ENCODE data around the gene FNTB.
"Not testable (repeated sequence)": the region's sequence is repeated elsewhere in the genome, so short reads cannot be mapped to it uniquely, and the experiment has no call there.

Gene FNTB

GRCh38 chr14:65028937-65029336 is 42.2 kb downstream of the FNTB start:
- Mint-ChIP-seq H3K27me3 (ENCODE audit: low read depth) (no peaks in the 10 kb centered on the region), H3K36me3 (ENCODE audit: low read depth) (peaks cover 27% of the 10 kb centered on the region), H3K4me3 (no peak overlapping the region), H3K4me1 (ENCODE audit: low read depth) (no peaks in the 10 kb centered on the region), H3K27ac (no peak overlapping the region), H3K9me3 (no peaks in the 10 kb centered on the region)
- DNase-seq (ENCODE audit: low spot score): no peak

GRCh38 chr14:65031321-65031720 is 44.6 kb downstream of the FNTB start:
- peaks cover 33% of the 10 kb centered on the region for H3K36me3 Mint-ChIP-seq (ENCODE audit: low read depth)
- not testable (repeated sequence) for H3K27me3 Mint-ChIP-seq (ENCODE audit: low read depth); H3K4me3 Mint-ChIP-seq; H3K27ac Mint-ChIP-seq; H3K9me3 Mint-ChIP-seq; H3K4me1 Mint-ChIP-seq (ENCODE audit: low read depth); DNase-seq (ENCODE audit: low spot score)

- H3K4me3 Mint-ChIP-seq: no peak overlapping the region
- no peak overlapping the region for H3K27ac Mint-ChIP-seq
- H3K27me3 Mint-ChIP-seq (ENCODE audit: low read depth): no peaks in the 10 kb centered on the region
- no peaks in the 10 kb centered on the region for H3K9me3 Mint-ChIP-seq
- DNase-seq (ENCODE audit: low spot score): no peak
- H3K4me1 Mint-ChIP-seq (ENCODE audit: low read depth): no peaks in the 10 kb centered on the region
- peaks cover 35% of the 10 kb centered on the region for H3K36me3 Mint-ChIP-seq (ENCODE audit: low read depth)
Observed at GRCh38 chr14:65032319-65032718, 45.6 kb downstream of the FNTB start.

- Mint-ChIP-seq H3K36me3 (ENCODE audit: low read depth) (peaks cover 35% of the 10 kb centered on the region), H3K4me3 (no peak overlapping the region), H3K4me1 (ENCODE audit: low read depth) (no peaks in the 10 kb centered on the region), H3K27ac (no peak overlapping the region), H3K9me3 (no peaks in the 10 kb centered on the region), H3K27me3 (ENCODE audit: low read depth) (no peaks in the 10 kb centered on the region)
- DNase-seq (ENCODE audit: low spot score): no peak
Observed at GRCh38 chr14:65033181-65033580, 46.5 kb downstream of the FNTB start.

- Mint-ChIP-seq H3K27me3 (ENCODE audit: low read depth) (no peaks in the 10 kb centered on the region), H3K9me3 (no peaks in the 10 kb centered on the region), H3K4me3 (no peak overlapping the region), H3K27ac (no peak overlapping the region), H3K4me1 (ENCODE audit: low read depth) (no peaks in the 10 kb centered on the region), H3K36me3 (ENCODE audit: low read depth) (peaks cover 35% of the 10 kb centered on the region)
- no peak for DNase-seq (ENCODE audit: low spot score)
Observed at GRCh38 chr14:65034021-65034420, 47.3 kb downstream of the FNTB start.

- H3K27ac Mint-ChIP-seq: no peak overlapping the region
- no peak overlapping the region for H3K4me3 Mint-ChIP-seq
- no peaks in the 10 kb centered on the region for H3K4me1 Mint-ChIP-seq (ENCODE audit: low read depth)
- no peaks in the 10 kb centered on the region for H3K9me3 Mint-ChIP-seq
- H3K36me3 Mint-ChIP-seq (ENCODE audit: low read depth): peaks cover 28% of the 10 kb centered on the region
- DNase-seq (ENCODE audit: low spot score): no peak
- no peaks in the 10 kb centered on the region for H3K27me3 Mint-ChIP-seq (ENCODE audit: low read depth)
Observed at GRCh38 chr14:65035049-65035448, 48.4 kb downstream of the FNTB start.

- Mint-ChIP-seq H3K9me3 (no peaks in the 10 kb centered on the region), H3K4me3 (no peak overlapping the region)
- no peak for DNase-seq (ENCODE audit: low spot score)
Observed at GRCh38 chr14:65038966-65039365, 52.3 kb downstream of the FNTB start.

GRCh38 chr14:65040666-65041433 is 54.2 kb downstream of the FNTB start:
- DNase-seq (ENCODE audit: low spot score): no peak
- peaks cover 6% of the 10 kb centered on the region for H3K4me1 Mint-ChIP-seq (ENCODE audit: low read depth)
- no peaks in the 10 kb centered on the region for H3K27me3 Mint-ChIP-seq (ENCODE audit: low read depth)
- H3K4me3 Mint-ChIP-seq: no peak overlapping the region
- H3K9me3 Mint-ChIP-seq: no peaks in the 10 kb centered on the region
- no peak overlapping the region for H3K27ac Mint-ChIP-seq
- peaks cover 24% of the 10 kb centered on the region for H3K36me3 Mint-ChIP-seq (ENCODE audit: low read depth)

More at GRCh38 chr14:65038966-65039365, 52.3 kb downstream of the FNTB start:
- no peak overlapping the region for H3K27ac Mint-ChIP-seq
- peaks cover 2% of the 10 kb centered on the region for H3K4me1 Mint-ChIP-seq (ENCODE audit: low read depth)
- H3K36me3 Mint-ChIP-seq (ENCODE audit: low read depth): peaks cover 20% of the 10 kb centered on the region
- no peaks in the 10 kb centered on the region for H3K27me3 Mint-ChIP-seq (ENCODE audit: low read depth)

GRCh38 chr14:65041434-65041915 is 54.8 kb downstream of the FNTB start:
- no peaks in the 10 kb centered on the region for H3K27me3 Mint-ChIP-seq (ENCODE audit: low read depth)
- no peak overlapping the region for H3K27ac Mint-ChIP-seq
- peaks cover 24% of the 10 kb centered on the region for H3K36me3 Mint-ChIP-seq (ENCODE audit: low read depth)
- H3K4me3 Mint-ChIP-seq: no peak overlapping the region
- no peak for DNase-seq (ENCODE audit: low spot score)
- H3K9me3 Mint-ChIP-seq: no peaks in the 10 kb centered on the region
- H3K4me1 Mint-ChIP-seq (ENCODE audit: low read depth): peaks cover 6% of the 10 kb centered on the region

- Mint-ChIP-seq H3K27me3 (ENCODE audit: low read depth) (no peaks in the 10 kb centered on the region), H3K36me3 (ENCODE audit: low read depth) (peaks cover 28% of the 10 kb centered on the region), H3K4me1 (ENCODE audit: low read depth) (peaks cover 9% of the 10 kb centered on the region), H3K27ac (no peak overlapping the region), H3K9me3 (no peaks in the 10 kb centered on the region), H3K4me3 (no peak overlapping the region)
- DNase-seq (ENCODE audit: low spot score): no peak
Observed at GRCh38 chr14:65042296-65042695, 55.6 kb downstream of the FNTB start.

GRCh38 chr14:65042731-65043372 is 56.2 kb downstream of the FNTB start:
- DNase-seq (ENCODE audit: low spot score): no peak
- H3K27me3 Mint-ChIP-seq (ENCODE audit: low read depth): no peaks in the 10 kb centered on the region
- H3K4me3 Mint-ChIP-seq: no peak overlapping the region
- peaks cover 31% of the 10 kb centered on the region for H3K36me3 Mint-ChIP-seq (ENCODE audit: low read depth)
- H3K4me1 Mint-ChIP-seq (ENCODE audit: low read depth): peaks cover 13% of the 10 kb centered on the region
- no peaks in the 10 kb centered on the region for H3K9me3 Mint-ChIP-seq
- H3K27ac Mint-ChIP-seq: no peak overlapping the region

GRCh38 chr14:65043893-65044595 is 57.3 kb downstream of the FNTB start:
- Mint-ChIP-seq H3K27ac (no peak overlapping the region), H3K36me3 (ENCODE audit: low read depth) (peaks cover 31% of the 10 kb centered on the region)

GRCh38 chr14:65044596-65044959 is 57.9 kb downstream of the FNTB start:
- H3K36me3 Mint-ChIP-seq (ENCODE audit: low read depth): peaks cover 31% of the 10 kb centered on the region
- H3K4me1 Mint-ChIP-seq (ENCODE audit: low read depth): peaks cover 13% of the 10 kb centered on the region
- no peak overlapping the region for H3K4me3 Mint-ChIP-seq
- no peaks in the 10 kb centered on the region for H3K9me3 Mint-ChIP-seq
- no peaks in the 10 kb centered on the region for H3K27me3 Mint-ChIP-seq (ENCODE audit: low read depth)
- no peak overlapping the region for H3K27ac Mint-ChIP-seq
- DNase-seq (ENCODE audit: low spot score): no peak

More at GRCh38 chr14:65043893-65044595, 57.3 kb downstream of the FNTB start:
- DNase-seq (ENCODE audit: low spot score): no peak
- Mint-ChIP-seq H3K4me1 (ENCODE audit: low read depth) (peaks cover 13% of the 10 kb centered on the region), H3K27me3 (ENCODE audit: low read depth) (no peaks in the 10 kb centered on the region), H3K9me3 (no peaks in the 10 kb centered on the region), H3K4me3 (no peak overlapping the region)

GRCh38 chr14:65045006-65045405 is 58.3 kb downstream of the FNTB start:
- H3K4me1 Mint-ChIP-seq (ENCODE audit: low read depth): peaks cover 13% of the 10 kb centered on the region
- H3K27me3 Mint-ChIP-seq (ENCODE audit: low read depth): no peaks in the 10 kb centered on the region
- H3K4me3 Mint-ChIP-seq: no peak overlapping the region
- no peak overlapping the region for H3K27ac Mint-ChIP-seq
- H3K36me3 Mint-ChIP-seq (ENCODE audit: low read depth): peaks cover 31% of the 10 kb centered on the region
- no peak for DNase-seq (ENCODE audit: low spot score)
- H3K9me3 Mint-ChIP-seq: no peaks in the 10 kb centered on the region

Data from T-helper 2 cell treated with Interferon-gamma antibody and Interleukin-4, amounts not matched to agents 5 μg/mL and 100 μg/mL, for 36 hours (primary cell).